Lung (tissue), 12 donors: ENCODE data around the gene EIF5A. TPM values are rescaled to one million over a fixed set of nuclear protein-coding genes. Genes with fewer than 3 reads are reported as not detected.

Experiments used
- ATAC-seq: fragments of 200-7000 bp; cut with Tn5 transposase; one replicate; pipeline ENCODE4 v1.9.1; 2020; ENCODE audit warnings: moderate number of reproducible peaks; ENCODE audit not compliant: insufficient read depth, low FRiP score
- DNase-seq, 3 donors: peaks; one replicate each; pipeline ENCODE4 v3.0.0-alpha.2; 2013 to 2017
- H3K27ac ChIP-seq, 2 donors: one replicate each; pipeline ENCODE4 v1.5.1; 2013; ENCODE audit warnings: mild to moderate bottlenecking in 2 of 2, moderate library complexity in 2 of 2, control low read depth in 1 of 2, inconsistent platforms in 1 of 2, low read depth in 1 of 2, low read length in 1 of 2
- H3K27me3 ChIP-seq, 3 donors: one replicate each; pipeline ENCODE4 v1.5.1; 2013; ENCODE audit warnings: low read length in 2 of 3; ENCODE audit not compliant: control insufficient read depth in 3 of 3, insufficient read depth in 3 of 3
- H3K36me3 ChIP-seq, 4 donors: one replicate each; pipeline ENCODE4 v1.5.1; 2013; ENCODE audit warnings: low read length in 4 of 4, mild to moderate bottlenecking in 1 of 4, moderate library complexity in 1 of 4; ENCODE audit not compliant: control insufficient read depth in 4 of 4, insufficient read depth in 4 of 4
- H3K4me1 ChIP-seq, 5 donors: one replicate each; pipeline ENCODE4 v1.5.1; 2013; ENCODE audit warnings: low read length in 5 of 5, mild to moderate bottlenecking in 2 of 5, moderate library complexity in 1 of 5; ENCODE audit not compliant: control insufficient read depth in 5 of 5, insufficient read depth in 5 of 5
- H3K4me3 ChIP-seq: one replicate; pipeline ENCODE4 v1.5.1; 2013; ENCODE audit warnings: mild to moderate bottlenecking, control low read depth, moderate library complexity
- H3K9ac ChIP-seq, 2 donors: one replicate each; pipeline ENCODE4 v1.5.1; 2013; ENCODE audit warnings: low read length in 2 of 2, control low read depth in 1 of 2; ENCODE audit not compliant: insufficient read depth in 1 of 2
- H3K9me3 ChIP-seq, 4 donors: one replicate each; pipeline ENCODE4 v1.5.1; 2013; ENCODE audit warnings: low read length in 3 of 4, mild to moderate bottlenecking in 1 of 4, moderate library complexity in 1 of 4; ENCODE audit not compliant: control insufficient read depth in 4 of 4, insufficient read depth in 3 of 4
- CTCF ChIP-seq: IDR thresholded peaks from 2 replicates; pipeline ENCODE4 v1.5.1; 2012; ENCODE audit warnings: mild to moderate bottlenecking; ENCODE audit errors: control extremely low read depth, extremely low read depth
- WGBS, 2 donors: extraction: QIAGEN DNeasy Blood & Tissue Kit; methylation state at CpG; one replicate each; pipeline ENCODE4 v1.1.7; 2013; 5-methylcytosine and 5-hydroxymethylcytosine counted together
- polyA plus RNA-seq, 2 donors: library from polyadenylated mRNA; stranded (reverse); fragments of 200-250 nt; gene quantifications; one replicate each; pipeline ENCODE4 v1.2.1, GENCODE V29; 2013
- total RNA-seq, 2 donors: library from RNA; depleted of rRNA in 1 of 2; stranded (reverse); fragments of >200 nt in 1 of 2; gene quantifications; one replicate each; pipeline ENCODE4 v1.2.1, GENCODE V29; 2014 to 2021
- donor health status: control.
- donor health status: control.
- donor health status: Bipolar disorder and iron deficiency.
- donor health status: healthy.
- donor health status: DM: yes; HTN: yes; CAD: no.

Gene EIF5A
- total and polyA plus RNA-seq, 4 donors: 104 to 607 (median 556) TPM

DNA sequence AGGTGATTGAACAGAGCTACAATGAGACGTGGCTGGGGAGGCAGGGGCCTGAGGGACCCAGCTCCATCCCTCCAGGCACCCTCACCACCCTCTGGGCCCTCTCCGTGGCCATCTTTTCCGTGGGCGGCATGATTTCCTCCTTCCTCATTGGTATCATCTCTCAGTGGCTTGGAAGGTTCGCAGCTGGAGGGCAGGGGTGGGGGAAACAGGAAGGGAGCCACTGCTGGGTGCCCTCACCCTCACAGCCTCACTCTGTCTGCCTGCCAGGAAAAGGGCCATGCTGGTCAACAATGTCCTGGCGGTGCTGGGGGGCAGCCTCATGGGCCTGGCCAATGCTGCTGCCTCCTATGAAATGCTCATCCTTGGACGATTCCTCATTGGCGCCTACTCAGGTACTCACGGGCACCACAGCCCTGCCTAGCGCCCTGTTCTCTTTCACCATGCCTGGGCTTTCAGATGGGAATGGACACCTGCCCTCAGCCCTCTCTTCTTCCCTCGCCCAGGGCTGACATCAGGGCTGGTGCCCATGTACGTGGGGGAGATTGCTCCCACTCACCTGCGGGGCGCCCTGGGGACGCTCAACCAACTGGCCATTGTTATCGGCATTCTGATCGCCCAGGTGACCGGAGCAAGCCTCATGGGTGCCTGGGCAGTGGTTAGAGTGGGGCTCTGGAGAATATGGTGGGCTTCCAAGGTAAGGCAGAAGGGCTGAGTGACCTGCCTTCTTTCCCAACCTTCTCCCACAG, 23.8 kb upstream of the EIF5A start:
- Histone ChIP-seq H3K9ac (no peak overlapping the region), H3K9me3 (no peaks in the 10 kb centered on the region), H3K4me1 (peaks cover 0 to 21% (median 4%) of the 10 kb centered on the region in 5 donors), H3K27me3 (peaks cover 0 to 8% (median 0%) of the 10 kb centered on the region in 3 donors), H3K27ac (peak overlapping the region in 1 of 2 donors; percentile 85), H3K4me3 (no peak overlapping the region), H3K36me3 (no peaks in the 10 kb centered on the region)
- WGBS, 2 donors: 80 to 88% methylated on average over 18 of the region's 18 CpGs
- no peak for TF ChIP-seq CTCF
- DNase-seq (no peak), ATAC-seq (no peak)

DNA sequence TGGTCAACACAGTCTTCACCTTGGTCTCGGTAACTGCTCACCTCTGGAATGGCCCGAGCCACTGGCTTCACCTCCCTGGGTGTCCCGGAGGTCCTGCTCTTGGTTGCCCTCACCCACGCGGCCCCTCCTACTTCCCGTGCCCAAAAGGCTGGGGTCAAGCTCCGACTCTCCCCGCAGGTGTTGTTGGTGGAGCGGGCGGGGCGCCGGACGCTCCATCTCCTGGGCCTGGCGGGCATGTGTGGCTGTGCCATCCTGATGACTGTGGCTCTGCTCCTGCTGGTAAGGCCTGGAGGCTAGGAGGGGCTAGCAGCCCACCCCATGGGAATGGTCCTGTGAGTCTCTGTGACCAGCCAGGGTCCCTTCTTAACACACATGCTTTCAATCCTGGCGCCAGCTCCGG, 22.5 kb upstream of the EIF5A start:
- no peak overlapping the region for H3K4me3 ChIP-seq
- ATAC-seq (no peak), DNase-seq (no peak)
- H3K36me3 ChIP-seq: no peaks in the 10 kb centered on the region
- H3K27ac ChIP-seq: no peak overlapping the region
- peaks cover 0 to 21% (median 4%) of the 10 kb centered on the region in 5 donors for H3K4me1 ChIP-seq
- H3K9ac ChIP-seq: no peak overlapping the region
- H3K27me3 ChIP-seq: peaks cover 0 to 8% (median 2%) of the 10 kb centered on the region in 3 donors
- H3K9me3 ChIP-seq: no peaks in the 10 kb centered on the region
- no peak for TF ChIP-seq CTCF
- 94 to 98% methylated on average over 16 of the region's 16 CpGs for WGBS, 2 donors

DNA sequence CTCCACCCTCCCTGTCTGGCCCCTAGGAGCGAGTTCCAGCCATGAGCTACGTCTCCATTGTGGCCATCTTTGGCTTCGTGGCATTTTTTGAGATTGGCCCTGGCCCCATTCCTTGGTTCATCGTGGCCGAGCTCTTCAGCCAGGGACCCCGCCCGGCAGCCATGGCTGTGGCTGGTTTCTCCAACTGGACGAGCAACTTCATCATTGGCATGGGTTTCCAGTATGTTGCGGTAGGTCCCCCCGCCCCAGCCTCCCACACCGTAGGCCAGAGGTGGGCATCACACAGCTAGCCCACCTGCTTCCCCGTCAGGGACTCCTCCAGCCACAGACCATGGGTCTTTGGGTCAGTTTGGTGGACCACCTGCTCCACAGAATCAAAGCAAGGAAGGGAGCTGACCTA, 21.7 kb upstream of the EIF5A start:
- Histone ChIP-seq H3K9me3 (no peaks in the 10 kb centered on the region), H3K4me1 (peaks cover 0 to 20% (median 4%) of the 10 kb centered on the region in 5 donors), H3K9ac (no peak overlapping the region), H3K36me3 (no peaks in the 10 kb centered on the region), H3K27ac (no peak overlapping the region), H3K27me3 (peaks cover 0 to 8% (median 2%) of the 10 kb centered on the region in 3 donors), H3K4me3 (no peak overlapping the region)
- WGBS, 2 donors: 93 to 95% methylated on average over 12 of the region's 12 CpGs
- ATAC-seq (no peak), DNase-seq (no peak)
- no peak for TF ChIP-seq CTCF
